HuH-7.5 (cell line): Measurements from ENCODE around the gene YPEL2.

Source experiments
- DNase-seq: peaks from one replicate; pipeline ENCODE4 v3.0.0; 2011; ENCODE audit warnings: low spot score

The YPEL2 gene

DNA sequence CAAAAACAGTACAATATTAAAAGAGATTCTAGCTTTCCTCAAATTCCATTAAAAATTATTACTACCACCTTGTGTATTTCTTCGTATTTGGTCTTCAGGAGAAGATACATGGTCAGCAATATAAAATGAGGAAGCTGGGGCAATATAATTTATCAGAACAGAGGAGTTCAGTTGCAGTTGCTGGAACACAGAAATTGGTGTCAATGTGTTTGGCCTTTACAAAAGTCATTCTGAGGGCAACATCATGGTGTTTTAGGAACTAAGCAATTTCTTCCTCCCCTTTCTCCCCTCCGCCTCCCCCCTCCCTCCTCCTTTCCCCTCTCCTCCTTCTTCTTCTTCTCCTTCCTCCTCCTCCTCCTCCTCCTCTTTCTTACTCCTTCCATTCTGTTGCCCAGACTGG is 102.1 kb downstream of the YPEL2 start:
- no peak for DNase-seq

DNA sequence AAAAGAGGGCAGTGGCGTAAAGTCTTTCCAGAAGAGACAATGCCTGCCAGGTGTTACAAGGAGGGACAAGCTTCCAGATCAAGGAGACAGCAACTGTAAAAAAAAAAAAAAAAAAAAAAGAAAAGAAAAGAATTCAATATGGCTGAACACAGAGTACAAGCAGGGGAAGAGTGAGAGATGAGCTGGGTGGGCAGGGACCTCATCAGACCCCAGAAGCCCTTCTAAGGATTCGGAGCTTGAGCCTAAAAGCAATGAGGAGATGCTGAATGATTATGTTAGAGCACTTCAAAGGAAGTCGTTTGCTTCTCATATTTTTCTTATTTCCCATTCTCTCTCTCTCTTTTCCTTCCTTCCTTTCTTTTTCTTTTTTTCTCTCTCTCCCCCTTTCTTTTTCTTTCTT is 103.0 kb downstream of the YPEL2 start:
- DNase-seq = no peak

DNA sequence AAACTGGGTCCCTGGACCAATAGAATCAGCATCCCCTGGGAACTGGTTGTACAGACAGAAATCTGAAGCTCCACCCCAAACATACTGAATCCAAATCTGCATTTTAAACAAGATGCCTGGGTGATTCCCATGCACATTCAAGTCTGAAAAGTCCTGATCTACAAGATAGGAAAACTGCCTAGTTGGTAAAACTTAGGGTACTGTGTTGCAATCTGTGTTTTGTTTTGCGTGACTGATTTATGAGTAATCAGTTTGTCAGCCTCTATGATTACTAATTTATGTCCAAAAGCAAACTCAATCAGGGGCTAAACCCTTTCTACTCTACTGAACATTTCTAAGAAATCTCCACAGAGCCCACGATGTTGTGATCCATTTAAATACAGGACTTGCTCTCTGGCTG is 103.8 kb downstream of the YPEL2 start:
- DNase-seq = no peak

DNA sequence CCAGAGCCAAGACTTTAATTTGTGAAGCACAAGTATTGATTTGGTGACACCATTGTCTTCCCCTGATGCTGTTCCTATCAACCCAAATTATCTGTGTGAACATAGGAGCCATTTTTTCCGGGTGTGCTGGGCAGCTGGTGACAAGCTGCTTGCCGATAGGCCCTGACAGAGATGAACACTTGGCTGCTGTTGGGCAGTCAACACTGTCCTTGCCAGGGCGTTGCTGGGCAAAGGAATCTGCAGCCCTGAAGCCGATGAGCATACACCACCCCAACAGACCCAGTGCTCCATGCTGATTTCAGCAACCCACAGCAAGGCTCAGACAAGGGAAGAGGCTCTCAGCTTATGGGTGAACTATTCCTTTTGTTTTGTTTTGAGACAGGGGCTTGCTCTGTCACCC is 105.4 kb downstream of the YPEL2 start:
- DNase-seq = no peak

DNA sequence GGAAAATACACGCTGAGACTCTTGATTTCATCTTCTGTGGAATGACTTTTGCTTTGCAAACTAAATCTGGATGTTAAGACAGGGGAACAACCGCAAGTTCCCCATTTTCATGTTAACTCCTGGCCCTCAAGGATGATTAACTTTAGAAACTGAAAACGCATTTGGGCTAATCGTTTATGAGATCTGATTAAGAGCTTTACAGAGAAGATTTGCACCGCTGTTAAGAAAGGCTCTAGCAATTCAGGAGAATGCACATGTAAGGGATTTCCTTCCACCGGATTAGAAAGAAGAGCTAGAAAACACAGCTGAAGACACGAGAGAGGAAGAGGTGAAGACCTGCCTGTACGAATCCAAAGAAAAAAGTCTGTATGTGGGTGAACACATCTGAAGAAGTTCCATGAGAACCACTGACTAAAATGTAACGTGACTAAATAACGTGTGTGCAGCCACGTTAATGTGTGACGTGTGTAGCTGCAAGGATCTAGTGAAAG is 106.4 kb downstream of the YPEL2 start:
- no peak for DNase-seq

DNA sequence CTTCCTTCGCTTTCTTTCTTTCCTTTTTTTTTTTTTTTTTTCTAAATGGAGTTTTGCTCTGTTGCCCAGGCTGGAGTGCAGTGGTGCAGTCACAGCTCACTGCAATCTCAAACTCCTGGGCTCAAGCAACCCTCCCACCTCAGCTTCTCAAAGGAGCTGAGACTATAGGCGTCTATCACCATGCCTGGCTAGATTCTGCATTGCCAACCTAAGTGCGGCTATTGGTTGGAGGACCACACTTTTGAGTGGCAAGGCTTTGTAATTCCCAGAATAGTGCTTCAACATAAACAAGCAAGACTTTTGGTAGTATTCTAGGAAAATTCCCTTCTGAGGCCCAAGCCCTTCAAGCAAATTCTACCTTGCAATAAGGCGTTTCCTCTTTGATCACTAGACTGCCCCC is 107.8 kb downstream of the YPEL2 start:
- DNase-seq = no peak

DNA sequence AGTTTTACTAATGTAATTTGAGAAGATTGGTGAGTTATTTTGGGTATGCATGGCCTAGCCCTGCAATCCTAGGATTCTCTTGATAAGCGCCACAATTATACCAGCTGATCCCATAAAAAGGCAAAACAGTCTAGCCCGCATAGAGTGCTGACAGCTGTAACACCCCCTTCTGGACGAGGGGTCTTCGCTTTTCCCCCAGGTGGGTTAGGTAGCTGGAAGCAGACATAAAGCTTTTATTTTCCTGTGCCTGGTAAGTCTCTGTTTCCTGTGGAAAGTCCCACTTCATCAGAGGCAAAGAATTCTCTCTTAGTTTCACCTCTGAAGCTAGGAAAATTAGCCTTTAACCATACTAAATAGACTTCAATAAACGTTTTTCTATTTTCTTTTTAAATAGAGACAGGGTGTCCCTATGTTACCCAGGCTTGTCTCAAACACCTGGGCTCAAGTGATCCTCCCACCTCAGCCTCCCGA is 108.3 kb downstream of the YPEL2 start:
- no peak for DNase-seq

DNA sequence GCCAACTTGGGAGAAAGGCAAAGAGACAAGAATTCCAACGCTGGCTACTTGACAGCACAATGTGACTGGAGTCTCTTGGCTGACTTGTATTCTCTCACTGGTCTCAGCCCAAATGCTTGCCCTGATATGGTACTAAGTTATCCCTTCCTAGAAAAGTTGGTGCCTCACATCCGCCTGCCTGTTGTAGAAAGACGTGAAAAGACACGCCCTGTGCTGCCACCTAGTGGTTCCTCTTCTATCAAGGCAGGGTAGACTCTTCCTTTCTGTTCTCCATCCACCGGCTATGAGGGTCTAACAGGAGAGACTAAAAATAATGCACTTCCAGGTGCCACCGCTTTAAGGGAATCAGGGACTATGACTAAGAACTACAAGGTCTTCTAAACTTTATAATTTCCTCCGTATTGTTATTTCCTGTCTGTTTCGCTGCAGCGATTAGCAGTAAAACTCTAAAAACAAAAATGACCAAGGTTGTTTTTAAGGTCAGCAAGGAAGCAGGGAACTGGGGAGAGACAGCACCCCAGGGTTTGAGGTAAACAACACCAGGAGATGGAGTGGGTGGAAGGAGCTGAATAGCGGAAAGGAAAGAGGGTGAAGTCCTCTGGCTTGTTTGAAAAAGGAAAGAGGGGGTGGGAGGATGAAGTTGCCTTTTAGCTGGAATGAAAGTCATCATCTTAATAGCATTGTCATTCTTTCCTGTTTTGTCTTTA is 109.5 kb downstream of the YPEL2 start:
- peak; percentile 82 for DNase-seq

DNA sequence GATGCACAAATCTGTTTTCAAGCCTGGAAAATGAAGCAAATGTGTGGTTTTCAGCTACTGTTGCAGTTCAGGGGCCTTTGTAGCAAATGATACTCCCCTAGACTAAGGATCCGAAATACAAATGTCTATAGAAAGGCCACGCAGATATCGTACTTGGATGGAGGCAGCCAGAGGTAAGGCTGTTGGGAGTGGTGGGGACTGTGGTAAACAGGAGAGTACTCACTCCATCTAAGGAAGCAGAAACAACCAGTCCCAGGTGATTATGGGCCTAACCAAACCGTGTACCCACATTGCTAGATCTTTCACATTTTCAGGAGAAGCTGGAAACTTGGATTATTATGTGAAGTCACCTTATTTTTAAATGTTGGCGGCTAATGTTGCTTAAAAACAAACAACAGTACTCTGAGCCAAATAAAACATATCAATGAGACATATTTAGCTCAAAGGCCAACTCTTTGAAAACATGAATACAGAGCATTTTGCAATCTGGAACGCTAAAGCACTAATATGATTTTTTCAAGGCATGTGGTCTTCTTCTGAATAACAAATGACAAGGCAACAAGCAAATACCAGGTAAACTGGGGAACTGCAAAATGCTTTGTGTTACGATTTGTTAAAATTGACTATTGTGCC is 110.1 kb downstream of the YPEL2 start:
- DNase-seq = no peak

DNA sequence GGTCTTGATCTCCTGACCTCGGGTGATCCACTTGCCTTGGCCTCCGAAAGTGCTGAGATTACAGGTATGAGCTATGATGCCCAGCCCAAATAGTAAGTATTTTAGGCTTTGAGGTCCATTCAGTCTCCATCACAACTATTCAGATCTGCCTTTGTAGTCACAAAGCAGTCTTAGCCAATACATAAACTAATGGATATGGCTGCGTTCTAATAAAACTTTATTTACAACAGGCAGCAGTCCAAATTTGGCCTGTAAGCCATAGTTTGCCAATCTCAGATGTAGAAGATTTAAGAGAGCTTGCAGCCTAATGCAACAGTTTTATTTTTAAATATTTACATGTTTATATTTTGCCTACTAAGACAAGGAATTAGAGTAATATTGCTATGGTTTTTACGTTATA is 111.7 kb downstream of the YPEL2 start:
- no peak for DNase-seq
